Suppressor macrophage treated with lipopolysaccharide for 1 hour (primary cell): Measurements from ENCODE around the gene CMIP.
"Not testable (repeated sequence)": the region's sequence is repeated elsewhere in the genome, so short reads cannot be mapped to it uniquely, and the experiment has no call there.

Experiments used
- DNase-seq, 3 donors: peaks; one replicate each; pipeline ENCODE4 v3.0.0-alpha.2; 2020 to 2022

CMIP gene

DNA sequence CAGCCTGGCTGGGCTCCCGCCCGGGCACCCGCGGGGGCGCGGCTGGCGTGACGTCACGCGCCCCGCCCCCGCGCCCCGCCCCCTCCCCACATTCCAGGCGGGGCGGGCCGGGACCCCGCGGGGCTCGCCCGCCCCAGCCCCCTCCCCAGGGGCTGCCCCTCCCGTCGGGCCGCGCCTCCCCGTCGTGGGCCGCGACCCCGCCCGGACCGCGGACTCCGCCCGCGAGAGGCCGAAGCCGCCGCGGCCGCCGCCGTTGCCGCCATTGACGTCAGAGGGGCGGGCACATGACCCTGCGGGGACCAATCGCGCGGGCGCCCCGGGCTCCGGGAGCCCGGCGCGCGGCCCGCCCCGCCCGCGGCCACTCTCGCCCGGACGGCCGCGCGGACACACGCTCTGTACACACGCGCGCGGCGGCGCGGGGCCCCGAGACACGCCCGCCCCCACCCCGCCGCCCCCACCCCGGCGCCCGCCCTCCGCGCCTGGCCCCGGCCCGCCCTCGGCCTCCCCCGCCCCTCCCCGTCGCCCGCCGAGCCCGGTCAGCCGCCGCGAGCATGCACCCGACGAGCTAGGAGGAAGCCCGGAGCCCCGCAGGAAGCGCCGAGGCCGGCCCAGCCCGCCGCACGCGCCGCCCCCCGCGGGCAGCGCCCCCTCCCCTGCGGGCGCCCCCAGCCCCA is at the start of gene CMIP:
CMIP (plus strand) TSS at position 361 of the 674 bp plus-strand sequence.
- DNase-seq, result peak; percentile 92 to 98 (median 97)

DNA sequence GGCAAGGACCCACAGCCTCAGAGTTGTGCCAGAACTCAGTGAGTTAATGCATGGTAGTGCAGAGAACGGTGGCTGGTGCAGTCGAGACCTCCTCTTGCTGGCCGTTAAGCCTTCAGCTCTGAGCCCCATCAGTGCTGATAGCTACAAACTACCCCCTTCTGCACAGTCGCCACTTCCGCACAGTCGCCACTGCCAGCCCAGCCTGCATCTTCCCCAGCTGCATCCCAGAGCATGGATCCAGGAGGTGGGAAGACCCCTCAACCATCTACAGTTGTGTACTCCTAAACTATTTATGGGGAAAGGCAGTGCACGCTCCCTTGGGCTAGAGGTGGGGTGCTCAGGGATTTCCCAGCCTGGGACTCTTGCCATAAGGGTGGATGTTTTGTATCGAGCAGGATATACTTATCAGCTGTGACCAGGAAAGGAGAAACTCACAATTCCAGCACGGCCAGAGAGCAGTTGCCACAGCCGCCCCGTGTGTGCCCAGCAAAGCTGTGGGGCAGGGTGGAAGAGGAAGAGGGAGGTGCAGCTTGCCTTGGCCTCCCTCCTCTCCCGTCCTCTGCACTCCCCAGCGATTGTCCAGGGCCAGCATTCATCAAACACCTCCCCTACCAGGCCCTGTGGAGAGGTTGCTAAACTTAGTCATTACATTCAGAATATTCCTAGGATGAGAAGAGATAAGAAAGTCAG is 49.5 kb upstream of the CMIP start:
- DNase-seq, result no peak

DNA sequence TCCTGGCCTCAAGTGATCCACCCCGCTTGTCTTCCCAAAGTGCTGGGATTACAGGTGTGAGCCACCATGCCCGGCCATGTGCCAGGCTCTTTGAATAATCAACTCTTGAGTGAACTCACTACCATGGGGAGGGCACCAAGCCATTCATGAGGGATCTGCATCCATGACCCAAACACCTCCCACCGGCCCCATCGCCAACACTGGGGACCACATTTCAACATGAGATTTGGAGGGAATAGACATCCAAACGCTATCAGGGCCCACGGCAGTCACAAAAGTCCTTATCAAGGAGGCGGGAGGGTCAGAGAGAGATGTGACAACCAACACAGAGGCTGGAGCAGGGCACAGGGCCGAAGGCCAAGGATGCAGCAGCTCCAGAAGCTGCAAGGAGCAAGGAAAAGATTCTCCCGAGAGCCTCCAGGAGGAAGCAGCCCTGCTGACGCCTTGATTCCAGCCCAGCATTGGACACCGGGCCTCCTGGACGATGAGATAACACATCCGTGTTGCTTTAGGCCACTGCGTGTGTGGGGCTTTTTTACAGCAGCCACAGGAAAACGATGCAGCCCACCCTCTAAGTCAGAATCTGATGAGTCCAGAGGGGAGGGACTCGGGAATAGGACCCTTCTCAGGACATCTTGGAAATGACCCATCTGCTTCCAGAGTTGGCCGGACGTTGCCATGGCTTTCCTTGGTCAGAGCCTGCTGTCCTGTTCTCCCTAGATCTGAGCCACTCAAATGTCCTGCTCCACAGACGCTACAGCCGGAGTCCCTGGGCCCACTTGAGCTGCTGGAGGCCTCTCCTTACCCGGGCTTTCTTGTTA is 47.3 kb upstream of the CMIP start:
- no peak for DNase-seq

DNA sequence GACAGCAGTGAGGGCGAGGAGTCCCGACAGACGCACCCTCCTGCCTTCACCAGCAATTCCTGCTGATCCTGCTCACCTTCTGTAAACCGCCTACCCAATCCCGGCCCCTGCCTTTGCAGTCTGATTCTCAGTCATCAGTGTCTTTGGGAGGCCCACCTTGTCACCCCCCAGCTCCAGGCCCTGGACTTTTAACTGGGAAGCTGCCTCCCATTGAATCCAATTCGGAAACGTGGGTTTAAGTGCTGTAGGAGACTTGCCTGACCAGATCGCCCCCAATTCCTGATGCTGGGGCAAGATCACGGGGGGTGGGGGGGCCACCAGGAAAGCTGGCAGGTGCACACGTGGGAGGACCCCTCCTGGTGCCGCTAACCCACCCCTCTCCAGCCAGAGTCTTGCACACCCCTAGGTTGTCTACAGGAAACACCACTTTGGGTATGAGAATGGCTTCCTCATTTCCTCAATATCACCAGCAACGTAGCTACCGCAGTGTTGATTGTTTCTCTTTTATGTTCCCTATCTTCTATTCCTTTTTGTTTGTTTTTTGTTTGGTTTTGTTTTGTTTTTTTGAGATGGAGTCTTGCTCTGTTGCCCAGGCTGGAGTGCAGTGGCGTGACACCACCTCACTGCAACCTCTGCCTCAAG is 46.6 kb upstream of the CMIP start:
- no peak for DNase-seq

DNA sequence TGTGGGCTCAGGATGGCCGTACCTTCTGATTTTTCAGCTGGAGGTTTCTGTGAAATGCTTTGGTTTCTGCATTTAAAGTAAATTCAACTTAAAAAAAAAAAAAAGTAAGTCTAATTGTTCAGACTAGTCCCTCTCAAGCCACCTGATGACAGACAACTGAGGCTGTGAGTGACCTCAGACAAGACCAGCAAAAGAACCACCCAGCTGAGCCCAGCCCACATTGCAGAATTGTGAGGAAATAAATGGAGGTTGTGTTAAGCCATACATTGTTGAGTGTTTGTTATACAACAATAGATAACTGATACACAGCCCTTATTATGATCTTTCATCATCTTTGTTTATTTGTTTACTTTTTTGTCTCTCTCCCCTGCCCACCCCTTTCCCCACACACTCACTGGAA is 44.7 kb upstream of the CMIP start:
- no peak for DNase-seq

DNA sequence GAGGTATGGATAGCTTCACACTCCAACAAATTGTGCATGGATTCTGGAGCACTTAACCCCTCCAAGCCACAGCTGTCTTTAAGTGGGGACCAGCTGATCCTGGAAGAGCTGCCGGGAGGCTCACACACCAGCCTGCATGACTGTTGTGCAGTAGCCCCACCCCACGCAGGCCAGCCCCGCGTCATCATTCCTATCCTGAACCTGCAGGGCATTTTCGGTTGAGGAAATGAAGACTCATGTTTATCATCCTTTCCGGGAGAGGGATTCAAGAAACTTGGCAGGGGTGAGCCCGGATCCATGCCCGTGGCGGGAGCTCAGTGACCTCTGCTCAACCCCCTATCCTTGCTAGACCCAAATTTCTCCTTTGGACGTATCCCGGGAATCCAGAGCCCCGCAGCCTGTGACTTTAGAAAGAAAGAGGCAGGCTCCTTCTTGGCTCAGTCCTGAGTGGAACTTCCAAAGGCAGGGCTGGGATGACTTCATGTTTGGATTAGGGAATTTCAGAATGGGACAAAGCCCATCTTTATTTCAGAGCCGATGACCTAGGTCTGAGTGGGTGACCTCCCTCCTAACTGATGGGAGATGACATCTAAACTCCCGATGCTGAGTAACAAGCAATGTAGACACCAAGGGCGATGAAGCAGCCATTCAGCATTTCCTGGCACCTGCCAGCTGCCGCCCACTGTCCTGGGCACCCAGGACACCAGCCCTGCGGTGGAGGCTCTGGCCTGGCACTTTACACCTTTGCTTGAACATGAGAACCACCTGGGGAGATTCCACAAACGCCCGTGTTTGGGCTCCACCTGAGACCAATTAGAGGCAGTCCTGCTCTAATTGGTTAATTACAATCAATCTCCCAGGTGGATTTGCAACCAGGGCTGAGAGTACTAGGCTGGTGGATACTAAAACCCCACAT is 43.3 kb upstream of the CMIP start:
- DNase-seq, result peak in 2 of 3 donors; percentile 8 to 21

DNA sequence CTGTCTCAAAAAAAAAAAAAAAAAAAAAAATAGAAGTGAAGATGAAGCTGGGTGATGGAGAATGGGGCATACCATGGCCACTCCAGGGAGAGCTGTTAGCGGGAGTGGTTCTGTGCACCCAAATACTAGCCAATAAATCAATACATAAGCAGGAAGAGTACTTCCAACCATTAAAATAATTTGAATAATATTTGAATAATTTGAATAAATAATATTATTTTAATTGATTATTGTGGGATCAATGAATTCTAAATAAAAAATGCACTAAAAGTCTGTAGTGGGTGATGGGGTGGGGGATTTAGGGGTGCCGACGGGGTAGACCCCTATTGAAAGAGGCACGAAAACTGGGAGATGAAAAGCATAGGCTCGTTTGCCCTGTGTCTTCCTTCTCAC is 41.4 kb upstream of the CMIP start:
- DNase-seq, result no peak

DNA sequence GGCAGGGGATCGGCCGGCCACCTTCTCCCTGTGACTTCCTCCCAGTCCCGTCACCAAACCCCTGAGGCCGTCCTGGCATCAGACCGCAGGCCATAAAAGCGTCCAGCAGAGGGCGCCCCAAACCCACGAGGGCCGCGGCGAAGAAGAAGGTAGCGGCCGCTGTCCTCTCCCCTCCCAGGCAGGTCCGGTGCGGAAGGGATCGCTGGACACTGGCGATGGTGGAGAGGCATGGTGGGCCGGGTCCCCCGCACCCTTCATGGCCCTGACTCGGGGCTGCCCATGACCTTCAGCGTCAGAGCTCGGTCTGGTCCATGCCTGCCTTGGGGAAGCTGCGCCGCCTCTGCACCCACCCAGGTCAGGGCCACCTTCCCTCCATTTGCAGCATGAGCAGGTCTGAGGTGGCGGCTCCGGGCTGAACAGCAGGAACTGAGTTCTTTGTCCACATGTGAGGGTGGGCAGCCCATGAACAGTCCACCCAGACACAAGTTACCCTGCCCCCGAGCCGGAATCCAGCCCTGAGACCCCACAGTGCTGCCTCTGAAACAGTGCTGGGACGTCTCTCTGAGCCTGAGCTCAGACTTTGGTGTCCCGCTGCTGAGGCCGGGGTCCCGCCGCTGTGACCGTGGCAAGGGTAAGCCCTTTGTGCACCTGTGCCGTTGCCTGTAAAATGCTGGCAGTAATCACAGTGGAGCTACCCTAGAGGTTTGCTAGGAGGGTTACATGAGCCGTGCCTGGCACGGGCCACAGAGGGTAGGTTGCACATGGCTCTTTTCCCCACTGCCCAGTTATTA is 40.8 kb upstream of the CMIP start:
- DNase-seq, result peak; percentile 90 to 95 (median 94)

DNA sequence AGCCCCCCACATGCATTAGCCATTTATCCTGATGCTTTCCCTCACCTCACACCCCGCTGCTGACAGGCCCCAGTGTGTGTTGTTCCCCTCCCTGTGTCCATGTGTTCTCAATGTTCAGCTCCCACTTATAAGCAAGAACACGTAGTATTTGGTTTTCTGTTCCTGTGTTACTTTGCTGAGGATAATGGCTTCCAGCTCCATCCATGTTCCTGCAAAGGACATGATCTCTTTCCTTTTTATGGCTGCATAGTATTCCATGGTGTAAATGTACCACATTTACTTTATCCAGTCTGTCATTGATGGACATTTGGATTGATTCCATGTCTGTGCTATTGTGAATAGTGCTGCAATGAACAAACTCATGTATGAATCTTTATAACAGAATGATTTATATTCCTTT is 39.6 kb upstream of the CMIP start:
- not testable (repeated sequence) for DNase-seq

DNA sequence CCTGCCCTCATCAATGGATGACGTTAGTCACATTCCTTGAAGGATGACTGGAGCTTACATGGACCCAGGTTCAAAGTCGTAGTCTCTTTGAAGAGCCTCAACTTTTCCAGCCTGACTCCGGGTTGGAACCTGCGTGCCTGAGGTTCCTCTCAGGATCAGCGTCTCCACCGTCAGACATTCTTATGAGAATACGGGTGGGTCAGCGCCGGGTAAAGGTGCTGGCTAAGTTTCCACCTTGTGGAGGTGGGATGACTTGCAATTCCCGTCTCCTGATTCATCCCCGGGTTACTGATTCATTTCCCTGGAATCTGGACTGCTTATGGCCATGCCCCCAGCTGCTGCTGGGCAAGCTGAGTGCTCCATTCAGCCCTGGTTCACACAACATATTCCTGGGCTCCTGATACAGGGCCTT is 38.9 kb upstream of the CMIP start:
- DNase-seq, result no peak

DNA sequence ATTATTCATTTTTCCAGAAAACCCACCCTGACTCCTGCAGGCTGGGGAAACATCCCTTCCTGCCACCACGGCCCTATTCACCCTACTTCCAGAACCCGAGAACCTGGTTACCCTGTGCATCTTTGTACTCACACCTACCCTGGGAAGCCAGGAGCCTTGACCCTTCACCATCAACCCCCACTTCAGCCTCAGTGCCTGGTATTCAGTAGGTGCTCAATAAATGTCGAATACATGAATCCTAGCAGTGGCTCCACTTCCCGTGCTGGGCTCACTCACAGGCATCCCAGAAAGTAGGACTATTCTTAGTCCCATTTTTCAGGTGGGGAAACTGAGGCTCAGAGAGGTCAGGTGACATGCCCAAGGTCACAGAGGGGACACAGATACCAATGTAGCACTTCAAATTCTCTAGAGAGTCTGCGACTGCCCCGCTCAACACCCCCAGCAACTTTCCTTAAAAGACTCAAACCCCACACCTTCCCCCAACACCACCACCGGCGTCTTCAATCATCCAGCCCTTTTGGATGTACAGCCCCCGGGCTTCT is 36.1 kb upstream of the CMIP start:
- DNase-seq, result no peak

DNA sequence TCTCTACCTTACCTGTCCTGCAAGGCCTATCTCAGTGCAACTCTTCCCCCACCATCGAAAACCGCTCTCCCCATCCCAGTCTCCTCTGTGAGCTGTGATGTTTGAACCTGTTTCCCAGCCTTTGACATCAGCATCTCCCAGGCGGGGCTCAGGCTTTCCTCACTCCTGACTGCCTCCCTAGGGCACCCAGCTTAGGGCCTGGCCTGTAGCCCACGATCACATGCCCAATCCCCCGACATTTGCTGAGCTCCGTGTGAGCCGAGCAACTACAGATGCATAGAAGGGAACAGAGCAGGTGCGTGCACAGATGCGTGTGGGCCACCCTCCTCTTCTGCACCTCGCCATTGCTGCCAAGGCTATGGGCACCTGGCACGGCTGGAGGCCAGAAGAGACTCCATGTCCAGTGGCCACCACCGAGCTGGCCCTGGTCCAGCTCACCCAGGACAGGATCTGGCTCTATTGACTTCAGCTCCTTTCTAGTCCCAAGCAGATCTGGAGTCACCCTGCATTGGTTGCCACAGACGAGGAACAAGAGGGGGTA is 35.5 kb upstream of the CMIP start:
- DNase-seq, result no peak

DNA sequence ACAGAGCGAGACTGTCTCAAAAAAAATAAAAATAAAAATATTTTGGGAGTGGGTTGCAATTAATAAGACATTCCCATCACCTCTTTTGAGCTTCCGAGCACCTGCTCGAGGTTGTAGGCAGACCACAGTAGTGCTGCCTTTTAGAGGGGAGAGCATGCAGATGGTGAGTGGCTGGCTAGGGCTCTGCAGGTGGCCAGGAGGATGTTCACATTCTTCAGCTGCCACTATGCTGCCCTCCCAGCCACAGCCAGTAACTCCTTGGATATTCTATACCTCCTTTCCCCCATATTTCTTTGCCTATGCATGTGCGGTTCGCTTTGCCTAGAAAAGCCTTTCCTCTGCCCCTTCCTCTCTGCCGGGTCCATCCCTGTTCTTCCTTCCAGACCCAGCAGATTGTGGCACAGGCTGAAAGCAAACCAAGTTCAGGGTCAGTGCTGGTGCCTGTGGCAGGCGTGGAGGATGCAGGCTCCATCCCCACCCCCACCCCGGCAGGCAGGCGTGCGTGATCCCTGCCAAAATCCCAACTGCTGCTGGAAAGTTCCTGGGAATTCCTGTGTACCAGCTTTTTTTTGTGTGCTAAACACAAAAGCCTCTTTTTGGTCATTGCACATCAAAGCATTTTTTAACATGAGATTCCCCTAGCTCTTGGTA is 33.8 kb upstream of the CMIP start:
- no peak for DNase-seq

DNA sequence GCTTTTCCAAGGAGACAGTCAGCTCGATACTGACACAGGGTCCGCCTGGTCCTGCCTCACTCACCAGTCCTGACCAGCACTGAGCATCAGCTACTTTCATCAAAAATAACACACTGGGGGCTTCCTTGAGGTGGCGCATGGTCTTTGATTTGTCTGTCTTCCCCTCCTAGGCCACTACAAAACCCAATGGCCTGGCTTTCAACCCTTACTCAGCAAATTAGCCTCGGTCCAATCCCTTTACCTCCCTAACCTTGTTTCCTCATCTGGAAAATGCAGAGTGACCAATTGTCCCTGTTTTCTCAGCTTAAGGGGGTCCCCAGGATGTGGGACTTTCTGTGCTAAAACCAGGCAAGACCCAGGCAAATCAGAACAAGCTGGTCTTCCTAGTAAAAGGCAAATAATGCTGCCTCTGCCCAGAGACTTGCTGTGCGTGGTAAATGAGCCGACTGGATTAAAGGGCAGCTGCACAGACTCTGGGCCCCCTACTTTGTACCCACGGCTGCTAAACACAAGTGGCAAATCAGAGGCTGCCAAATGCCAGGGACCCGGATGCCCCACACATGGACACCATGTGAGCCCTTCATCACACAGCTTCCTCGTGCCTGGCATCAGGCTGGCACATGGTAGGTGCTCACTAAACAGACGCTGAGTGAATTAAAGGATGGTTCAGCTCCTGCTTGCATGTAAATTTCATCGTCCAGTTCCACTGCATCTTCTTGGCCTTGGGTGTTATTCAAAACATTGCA is 31.2 kb upstream of the CMIP start:
- no peak for DNase-seq

DNA sequence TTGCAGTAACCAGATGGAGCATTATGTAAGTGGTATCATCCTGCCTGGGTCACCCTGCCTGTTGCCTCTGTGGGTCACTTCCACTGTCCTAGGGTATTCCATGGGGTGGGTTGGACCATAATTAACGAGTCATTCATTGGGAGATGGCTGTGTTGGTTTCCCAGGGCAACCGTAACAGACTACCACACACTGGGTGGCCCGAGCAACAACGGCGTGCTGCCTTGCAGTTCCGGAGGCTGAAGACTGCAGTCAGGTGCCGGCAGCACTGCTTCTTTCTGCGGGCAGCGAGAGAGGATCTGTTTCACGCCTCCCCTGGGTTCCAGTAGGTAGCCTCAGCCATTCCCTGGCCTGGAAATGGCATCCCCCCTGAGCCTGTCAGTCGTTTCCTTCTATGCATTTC is 28.9 kb upstream of the CMIP start:
- DNase-seq, result no peak

DNA sequence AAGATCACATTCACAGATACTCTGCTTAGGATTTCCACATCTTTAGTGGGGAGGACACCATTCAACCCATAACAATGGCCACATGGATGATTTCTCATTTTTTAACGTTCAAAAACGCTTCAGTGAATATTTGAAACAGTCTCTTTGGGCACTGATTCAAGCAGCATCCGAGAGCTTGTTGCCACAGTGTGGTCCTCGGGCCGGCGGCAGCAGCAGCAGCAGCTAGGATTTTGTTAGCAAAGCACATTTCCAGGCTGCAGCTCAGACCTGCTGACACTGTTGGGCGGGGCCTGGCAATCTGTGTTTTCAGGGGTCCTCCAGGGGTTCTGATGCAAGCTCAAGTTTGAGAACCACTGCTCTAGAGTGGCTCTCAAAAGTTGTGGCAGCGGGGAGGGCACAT is 27.9 kb upstream of the CMIP start:
- no peak for DNase-seq

DNA sequence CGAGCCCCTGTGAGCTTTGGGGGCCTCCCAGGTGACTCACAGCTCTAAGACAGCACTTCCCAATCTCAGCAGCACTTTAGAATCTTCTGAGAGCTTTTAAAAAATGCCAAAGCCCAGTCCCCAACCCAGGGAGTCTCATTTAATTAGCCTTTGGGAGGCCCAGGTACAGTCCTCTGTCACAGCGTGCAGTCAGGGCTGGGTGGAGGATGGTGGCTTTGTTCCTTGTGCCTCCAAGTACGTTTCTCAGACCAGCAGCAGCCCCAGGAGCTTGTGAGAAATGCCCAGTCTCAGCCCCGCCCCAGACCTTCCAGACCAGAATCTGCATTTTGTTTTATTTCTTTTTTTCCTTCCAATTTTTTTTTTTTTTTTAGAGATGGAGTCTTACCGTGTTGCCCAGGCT is 27.4 kb upstream of the CMIP start:
- no peak for DNase-seq

DNA sequence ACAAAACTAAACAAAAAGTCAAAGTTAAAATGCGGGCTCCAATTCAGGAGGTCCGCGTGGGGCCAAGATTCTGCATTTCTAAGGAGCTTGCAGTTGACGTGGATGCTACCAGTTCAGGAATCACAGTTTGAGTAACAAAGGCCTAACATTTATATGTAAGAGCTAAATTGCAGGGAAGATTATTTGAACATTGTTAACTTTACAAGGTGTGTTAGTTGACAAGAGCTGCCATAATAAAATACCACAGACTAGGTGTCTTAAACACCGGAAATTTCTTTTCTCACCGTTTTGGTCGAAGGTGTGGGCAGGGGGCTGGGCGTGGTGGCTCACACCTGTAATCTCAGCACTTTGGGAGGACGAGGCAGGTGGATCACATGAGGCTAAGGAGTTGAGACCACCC is 24.8 kb upstream of the CMIP start:
- no peak for DNase-seq

DNA sequence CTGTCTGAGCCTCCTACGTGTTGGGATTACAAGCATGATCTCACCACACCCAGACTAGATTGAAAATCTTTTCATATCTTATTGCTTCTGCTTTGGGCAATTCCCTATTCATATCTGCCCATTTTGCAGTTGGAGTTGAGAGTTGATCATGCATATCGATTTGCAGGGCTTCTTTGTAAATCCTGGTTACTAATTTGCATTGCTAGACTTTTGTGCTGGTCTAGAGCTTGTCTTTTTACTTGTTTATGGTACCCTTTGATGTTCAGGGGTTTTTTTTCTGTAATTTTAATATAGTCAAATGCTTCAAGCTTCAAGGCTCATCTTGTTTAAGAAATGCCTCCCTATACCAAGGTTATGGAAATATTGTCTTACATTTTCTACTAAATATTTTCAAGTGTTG is 23.5 kb upstream of the CMIP start:
- DNase-seq, result no peak

DNA sequence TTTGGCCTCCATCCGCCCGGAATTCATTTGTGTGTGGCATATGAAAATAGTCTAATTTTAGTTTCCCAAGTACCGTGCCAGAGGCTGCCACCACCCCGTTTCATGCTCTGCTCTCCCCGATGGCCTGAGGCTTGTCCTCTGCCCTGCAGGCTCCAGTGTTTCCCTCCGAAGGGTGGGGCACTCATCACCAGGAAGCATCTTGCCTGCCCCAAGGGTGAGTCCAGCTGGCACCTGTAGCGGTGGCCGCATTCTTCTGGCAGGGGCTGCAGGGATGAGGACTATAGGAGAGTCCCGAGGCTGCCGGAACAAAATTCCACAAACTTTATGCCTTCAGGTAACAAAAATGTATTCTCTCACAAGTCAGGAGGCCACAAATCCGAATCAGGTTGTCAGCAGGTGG is 23.1 kb upstream of the CMIP start:
- DNase-seq, result no peak
